NCI-H345 treated with DMSO at 0.1 percent for 48 hours (cell line): ENCODE measurements around the gene MNDA.

Experiments used
- DNase-seq: peaks from one replicate; lab custom pipeline; 2025; ENCODE audit not compliant: unreplicated experiment; lab: John Stamatoyannopoulos, UW

The MNDA gene

GRCh38 chr1:158830904-158831507 lies at the start of gene MNDA:
MNDA (plus strand) TSS chr1:158831351; CDS start chr1:158842154, 10,803 bp downstream.
- DNase-seq = no peak

GRCh38 chr1:158793604-158794003 lies 37.5 kb upstream of the MNDA start:
- DNase-seq = no peak

GRCh38 chr1:158794247-158794646 lies 36.9 kb upstream of the MNDA start:
- DNase-seq = no peak

GRCh38 chr1:158798531-158798930 lies 32.6 kb upstream of the MNDA start:
- no peak for DNase-seq

- DNase-seq = no peak
Observed at GRCh38 chr1:158799689-158800088, 31.5 kb upstream of the MNDA start.

GRCh38 chr1:158800526-158800925 lies 30.6 kb upstream of the MNDA start:
- DNase-seq = no peak

- DNase-seq = no peak
Observed at GRCh38 chr1:158801396-158801795, 29.8 kb upstream of the MNDA start.

- no peak for DNase-seq
Observed at GRCh38 chr1:158803678-158804077, 27.5 kb upstream of the MNDA start.

GRCh38 chr1:158806916-158807536 lies 24.1 kb upstream of the MNDA start:
- no peak for DNase-seq

- no peak for DNase-seq
Observed at GRCh38 chr1:158809256-158809655, 21.9 kb upstream of the MNDA start.

- DNase-seq = no peak
Observed at GRCh38 chr1:158809862-158810261, 21.3 kb upstream of the MNDA start.

GRCh38 chr1:158810311-158810710 lies 20.8 kb upstream of the MNDA start:
- DNase-seq = no peak

GRCh38 chr1:158812336-158812735 lies 18.8 kb upstream of the MNDA start:
- DNase-seq = no peak

GRCh38 chr1:158813164-158813563 lies 18.0 kb upstream of the MNDA start:
- no peak for DNase-seq

GRCh38 chr1:158814970-158815369 lies 16.2 kb upstream of the MNDA start:
- no peak for DNase-seq

GRCh38 chr1:158818560-158818959 lies 12.6 kb upstream of the MNDA start:
- DNase-seq = no peak

GRCh38 chr1:158818975-158819431 lies 12.1 kb upstream of the MNDA start:
- no peak for DNase-seq

- DNase-seq = no peak
Observed at GRCh38 chr1:158819461-158820443, 11.4 kb upstream of the MNDA start.

GRCh38 chr1:158821723-158822122 lies 9.4 kb upstream of the MNDA start:
- no peak for DNase-seq

GRCh38 chr1:158830074-158830677 lies 975 bp upstream of the MNDA start:
- no peak for DNase-seq

GRCh38 chr1:158833264-158833663 lies 2.1 kb downstream of the MNDA start:
- no peak for DNase-seq
